GM21367 (cell line): ENCODE results near the gene FAM107B.
"Not testable (repeated sequence)": the region's sequence is repeated elsewhere in the genome, so short reads cannot be mapped to it uniquely, and the experiment has no call there.

Experiments
- ATAC-seq: cut with Tn5 transposase; IDR thresholded peaks from one replicate; pipeline ENCODE4 v1.9.1; 2021; ENCODE audit not compliant: unreplicated experiment

The FAM107B gene

DNA sequence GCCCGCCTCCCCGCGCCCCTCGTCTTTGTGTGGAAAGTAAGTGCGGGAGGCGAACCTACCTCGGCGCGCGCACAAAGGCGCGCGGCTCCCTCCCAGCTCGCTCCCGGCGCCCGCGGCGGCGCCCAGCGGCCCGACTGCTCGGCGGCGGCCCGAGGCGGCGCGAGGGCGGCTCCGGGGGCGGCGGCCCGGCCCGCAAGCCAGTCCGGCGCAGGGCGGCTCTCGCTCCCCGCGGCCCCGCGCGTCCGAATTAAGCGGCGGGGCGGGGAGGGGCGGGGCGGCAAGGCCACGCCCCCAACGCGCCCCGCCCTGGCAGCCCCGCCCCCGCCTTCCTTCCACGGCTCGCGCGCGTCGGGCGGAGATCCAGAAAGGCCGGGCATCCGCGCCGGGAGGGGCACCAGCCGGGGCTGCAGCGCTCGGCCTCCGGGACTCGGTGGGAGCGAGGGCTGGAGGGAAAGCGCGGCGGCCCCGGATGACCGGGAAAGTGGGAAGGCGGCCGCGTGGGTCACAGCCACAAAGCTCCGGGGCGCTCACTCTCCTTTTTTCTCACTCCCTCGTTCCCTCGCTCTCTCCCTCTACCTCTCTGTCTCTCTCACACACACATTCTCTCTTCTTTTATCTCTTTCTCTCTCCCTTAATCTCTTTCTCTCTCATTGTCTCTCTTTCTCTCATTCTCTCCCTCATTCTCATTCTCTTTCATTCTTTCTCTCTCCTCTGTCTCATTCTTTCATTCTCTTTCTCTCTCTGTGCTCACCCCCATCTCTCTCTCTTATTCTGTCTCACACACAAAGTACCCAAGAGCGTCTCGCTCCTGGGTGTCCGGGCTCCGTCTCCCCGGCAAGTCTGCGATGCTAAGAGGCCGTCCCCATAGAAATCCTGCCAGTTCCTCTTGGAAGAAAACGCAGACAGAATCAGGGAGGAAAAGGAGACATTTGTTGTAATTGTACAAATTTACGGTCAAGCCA, 170.2 kb downstream of the FAM107B start:
- peak; percentile 37 for ATAC-seq

DNA sequence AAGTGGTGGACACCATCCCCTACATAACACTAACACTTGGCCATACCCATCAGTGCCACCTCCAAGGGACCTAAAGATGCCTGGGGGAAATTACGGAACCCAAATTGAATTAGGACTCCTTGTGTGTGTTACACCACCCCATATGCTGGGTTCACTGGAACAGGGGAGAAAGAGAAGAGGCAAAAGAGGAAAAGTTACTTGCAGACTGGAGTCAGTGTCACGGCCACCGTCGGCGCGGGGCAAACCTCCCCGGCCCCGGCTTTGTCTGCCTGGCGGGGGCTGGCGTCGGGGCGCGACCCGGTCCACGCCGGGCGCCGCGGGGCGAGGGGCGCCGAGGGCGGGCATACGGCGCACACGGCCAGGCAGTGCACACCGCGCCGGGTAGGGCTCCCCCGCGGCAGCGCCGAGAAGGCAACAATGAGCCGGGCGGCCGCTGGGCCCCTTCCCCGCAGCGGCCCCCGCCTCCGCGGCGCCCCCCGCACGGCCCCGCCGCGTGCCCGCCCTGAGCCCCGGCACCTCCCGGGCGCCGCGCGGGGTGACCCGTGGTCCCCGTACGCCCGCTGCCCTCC, 171.1 kb downstream of the FAM107B start:
- ATAC-seq = no peak

DNA sequence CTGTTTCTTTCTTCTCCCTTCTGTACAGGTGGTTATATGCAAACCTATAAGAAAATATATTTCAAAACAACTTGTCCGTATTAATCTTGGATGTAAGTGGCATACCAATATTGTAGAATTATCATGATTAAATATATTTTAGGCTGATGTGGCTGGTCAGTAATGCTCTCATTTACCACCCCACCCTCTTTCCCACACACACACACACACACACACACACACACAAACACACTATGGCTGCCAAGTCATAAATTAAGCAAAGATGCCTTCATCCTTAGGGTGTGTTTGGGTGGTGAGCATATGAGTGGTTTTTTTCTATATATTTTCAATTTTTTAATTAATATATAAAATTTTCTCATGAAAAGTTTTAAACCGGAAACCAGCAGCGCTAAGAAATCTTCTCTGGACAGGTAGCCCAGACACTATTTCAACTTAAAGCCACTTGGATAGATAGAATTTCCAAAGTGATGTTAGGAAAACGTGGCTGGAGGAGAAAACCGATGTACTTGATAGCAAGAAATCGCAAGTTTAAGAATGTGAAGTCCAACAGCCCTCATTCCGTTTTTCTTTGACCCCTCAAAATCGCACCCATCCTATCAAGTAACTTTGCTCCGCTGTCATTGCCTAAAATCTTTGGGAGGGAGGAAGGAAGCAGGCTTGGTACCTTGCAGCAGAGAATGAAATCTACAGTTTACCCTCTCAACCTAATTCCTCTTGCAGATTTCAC, 171.7 kb downstream of the FAM107B start:
- ATAC-seq = no peak

DNA sequence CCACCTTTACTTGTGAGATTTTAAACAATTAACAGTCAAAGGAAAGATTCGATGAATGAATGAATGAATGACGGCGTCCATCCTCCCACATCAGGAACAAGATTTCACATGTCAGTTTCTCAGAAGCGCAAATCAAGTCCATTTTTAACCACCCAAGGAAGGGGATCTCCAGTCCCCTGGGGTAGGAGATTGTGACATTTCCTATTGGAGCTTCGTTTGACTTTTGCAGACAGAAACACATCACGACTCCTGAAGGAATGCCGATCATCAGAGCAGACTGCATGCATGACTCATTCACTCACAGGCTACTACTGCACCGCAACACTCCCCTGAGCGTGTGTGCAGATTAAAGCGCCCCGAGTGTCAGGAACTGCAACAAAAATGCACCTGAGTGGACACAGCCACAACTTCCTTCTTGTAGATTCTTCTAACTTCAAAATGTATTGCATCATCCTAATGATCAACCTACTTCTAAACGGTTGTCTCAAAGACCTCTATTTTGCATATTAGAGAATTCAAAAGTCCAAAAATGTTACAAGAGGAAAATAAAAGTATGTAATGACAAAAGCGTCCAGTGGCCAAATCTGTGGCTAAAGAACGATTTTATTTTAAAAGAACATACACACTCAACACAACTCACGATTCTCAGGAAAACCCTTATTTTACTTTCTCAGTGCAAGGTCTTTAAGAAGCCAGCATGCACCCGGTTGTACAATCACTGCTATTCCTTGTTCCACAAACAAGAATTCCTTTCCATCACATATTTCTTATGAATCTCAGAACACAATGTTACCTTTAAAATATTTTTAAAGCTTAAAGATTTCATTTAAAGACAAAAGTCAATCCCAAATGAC, 172.6 kb downstream of the FAM107B start:
- no peak for ATAC-seq

DNA sequence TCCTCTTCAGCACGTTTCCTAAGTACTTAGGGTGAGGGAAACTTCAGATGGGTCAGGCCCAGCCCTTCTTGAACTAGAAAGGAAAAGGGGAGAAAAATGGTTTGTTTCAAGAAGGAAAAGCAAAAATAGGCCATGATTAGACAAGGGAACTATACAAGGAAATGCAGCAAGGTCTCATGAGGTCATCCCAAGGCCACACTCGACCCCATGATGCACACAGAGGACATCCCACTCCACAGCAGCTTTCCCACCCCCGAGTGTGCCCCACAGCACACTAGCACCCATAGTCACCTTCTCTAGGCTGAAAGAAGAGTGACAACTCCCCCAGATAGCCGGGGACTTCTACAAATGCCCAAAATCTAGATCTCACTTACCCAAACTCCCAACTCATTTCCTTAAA, 173.4 kb downstream of the FAM107B start:
- ATAC-seq = no peak

DNA sequence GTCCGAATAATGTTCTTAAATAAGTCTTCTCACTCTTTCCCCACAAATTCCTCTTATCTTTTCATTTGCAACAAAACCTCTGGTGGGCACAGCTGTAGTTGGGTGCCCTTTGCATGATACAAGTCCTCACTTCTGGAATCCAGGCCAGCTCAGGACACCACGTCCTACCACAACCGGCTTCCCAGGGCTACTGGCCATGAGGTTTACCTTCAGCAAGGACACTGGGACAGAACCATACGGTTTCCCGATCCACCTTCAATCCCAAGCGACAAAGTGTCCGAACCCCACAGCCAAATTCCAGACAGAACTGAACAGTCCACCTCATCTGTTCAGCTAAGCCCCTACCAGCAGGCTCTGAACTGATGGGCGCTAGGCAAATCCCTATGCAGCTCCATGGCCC, 174.6 kb downstream of the FAM107B start:
- no peak for ATAC-seq

DNA sequence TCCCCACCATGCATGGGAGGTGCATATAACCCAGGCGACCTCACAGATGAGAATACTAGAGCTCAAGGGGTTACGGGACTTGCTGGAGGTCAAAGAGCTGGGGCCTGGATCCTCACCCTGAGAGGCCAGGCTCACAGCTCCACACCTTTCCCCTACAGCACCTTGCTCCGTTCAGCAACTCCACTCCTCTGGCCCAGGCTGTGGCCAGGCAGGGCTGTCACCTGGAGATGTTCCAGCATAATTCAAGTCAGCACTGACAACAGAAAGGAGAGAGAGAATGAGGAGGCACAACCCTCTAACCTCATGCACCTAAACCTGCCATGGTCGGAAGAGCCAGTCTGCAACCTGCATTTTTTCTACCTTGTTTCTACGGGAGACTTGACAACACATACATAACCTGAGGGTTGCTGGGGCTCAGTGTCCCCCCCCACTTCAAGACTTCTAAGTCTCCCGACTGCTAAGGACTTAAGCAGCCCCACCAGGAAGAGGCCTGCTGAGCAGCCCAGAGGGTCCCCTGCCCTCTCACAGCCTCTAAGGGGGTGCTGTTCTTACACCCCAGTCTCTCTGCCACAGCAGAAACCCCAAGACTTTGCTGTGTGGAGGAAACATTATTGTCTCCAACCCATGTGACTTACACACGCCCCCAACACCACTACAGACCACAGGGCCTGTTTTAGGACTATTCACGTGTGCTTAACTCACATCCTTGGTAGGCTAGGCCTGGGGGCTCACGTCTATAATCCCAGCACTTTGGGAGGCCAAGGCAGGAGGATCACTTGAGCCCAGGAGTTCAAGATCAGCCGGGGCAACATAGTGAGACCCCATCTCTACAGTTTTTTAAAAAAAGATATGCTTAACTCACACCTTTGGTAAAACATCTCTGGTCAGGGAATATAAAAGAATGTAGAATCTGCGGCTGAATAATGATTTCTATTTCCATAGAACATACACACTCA, 175.6 kb downstream of the FAM107B start:
- ATAC-seq = no peak

DNA sequence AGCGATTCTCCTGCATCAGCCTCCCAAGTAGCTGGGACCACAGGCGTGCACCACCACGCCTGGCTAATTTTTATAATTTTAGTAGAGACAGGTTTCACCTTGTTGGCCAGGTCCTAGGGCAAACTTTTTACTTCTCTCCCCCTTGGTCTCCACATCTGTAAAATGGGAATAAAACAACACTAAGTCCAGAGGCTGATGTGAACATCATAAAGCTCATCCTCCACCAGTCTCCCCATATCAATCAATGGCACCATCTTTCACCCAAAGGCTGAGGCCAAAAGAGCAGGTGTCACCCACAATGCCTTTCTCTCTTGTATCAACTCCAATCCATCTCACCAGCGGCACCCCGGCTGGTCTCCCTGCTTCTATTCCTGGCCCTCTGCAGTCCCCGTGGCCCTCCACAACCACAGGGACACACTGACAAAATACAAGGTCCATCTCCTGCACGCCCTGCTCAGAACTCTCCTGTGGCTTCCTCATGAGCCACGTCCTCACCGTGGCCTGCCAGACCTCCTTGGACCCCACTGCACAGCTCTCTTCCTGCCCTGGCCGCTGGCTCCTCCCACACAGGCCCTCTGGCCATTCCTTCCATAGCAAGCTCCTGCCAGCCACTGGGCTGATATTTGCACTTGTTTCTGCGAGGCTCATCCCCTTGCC, 179.0 kb downstream of the FAM107B start:
- no peak for ATAC-seq

DNA sequence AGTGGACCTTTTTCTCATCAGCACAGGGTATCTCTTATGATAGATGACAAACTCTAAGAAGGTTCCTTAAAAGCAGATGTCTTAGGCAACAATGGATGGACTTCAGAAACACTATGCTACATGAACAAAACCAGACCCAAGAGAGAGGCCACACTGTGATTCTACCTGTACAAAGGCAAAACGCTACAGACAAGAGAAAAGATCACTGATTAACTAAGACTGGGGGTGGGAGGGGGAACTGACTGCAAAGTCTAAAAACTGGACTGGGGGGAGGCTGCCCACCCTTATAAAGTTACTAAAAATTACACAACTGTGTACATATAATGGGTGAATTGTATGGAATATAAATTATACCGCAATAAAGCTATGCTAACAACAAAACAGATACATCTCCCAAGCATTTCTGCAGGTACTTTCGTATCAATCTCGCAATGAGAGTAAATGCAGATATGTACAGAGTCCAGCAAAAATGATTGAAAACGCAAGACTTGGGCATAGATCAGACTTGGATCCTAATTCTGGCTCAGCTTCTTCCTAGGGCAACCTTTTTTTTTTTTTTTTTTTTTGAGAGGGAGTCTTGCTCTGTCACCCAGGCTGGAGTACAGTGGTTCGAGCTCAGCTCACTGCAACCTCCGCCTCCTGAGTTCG, 179.7 kb downstream of the FAM107B start:
- ATAC-seq = no peak

DNA sequence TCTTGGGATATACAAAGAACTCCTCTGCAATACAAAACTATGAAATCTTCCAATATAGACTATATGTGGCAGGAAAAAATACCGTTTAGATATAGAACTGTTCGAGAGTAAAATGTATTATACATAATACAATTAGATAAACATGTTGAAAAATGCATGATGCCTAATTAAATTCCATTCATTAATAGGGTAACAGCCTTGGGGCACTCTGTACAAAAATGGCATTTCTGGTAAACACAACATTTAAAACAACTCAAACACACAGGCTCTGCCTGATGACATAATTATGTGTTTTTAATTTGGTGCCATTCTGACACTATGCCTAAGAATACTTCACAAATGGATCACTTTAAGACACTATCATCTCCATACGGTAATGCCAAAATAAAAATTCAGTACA, 180.9 kb downstream of the FAM107B start:
- ATAC-seq = no peak

DNA sequence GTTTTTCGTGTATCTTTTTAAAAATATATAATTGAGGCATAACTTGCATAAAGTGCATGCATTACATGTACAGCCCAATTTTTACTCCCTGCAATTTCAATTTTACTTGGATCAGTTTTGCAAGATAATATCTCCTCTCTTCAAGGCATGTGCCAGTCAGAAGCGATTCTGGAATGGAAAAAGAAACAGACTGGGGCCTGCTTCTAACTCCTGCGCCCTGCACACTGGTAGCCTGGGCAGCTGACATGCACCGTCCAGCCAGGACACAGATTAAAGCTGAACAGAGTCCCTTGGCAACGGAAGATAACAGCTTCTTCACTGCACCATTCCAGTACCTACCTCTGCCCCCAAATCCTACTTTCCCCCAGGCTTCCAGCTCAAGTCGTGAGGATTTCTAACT, 182.1 kb downstream of the FAM107B start:
- ATAC-seq = no peak

DNA sequence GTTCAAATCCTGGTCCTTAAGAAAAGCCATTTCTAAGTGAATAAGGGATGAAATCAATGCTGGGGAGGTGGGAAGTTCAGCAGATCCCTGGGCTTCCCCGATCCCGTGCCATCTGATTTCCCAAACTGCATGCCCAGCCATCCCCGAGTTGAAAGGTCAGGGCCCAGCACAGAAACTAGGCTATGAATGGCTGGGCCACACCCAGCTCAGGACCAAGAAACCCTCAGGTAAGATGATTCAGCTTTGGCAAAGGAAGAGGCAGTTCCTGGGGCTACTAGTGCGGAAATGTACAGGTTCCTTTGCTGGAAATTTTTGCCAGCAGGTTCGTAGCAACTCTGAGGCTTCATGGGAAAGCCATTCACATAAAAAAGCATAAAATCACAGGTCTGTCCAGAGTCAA, 182.7 kb downstream of the FAM107B start:
- ATAC-seq = no peak

DNA sequence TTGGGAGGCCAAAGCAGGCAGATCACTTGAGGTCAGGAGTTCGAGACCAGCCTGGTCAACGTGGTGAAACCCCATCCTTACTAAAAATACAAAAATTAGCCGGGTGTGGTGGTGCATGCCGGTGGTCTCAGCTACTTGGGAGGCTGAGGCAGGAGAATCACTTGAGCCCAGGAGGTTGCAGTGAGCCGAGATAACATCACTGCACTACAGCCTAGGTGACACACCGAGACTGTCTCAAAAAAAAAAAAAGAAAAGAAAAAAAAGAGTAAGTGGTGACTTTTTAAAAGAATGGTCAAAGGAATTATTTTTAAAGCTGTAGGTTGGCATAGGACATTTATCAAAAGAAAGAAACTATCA, 185.8 kb downstream of the FAM107B start:
- not testable (repeated sequence) for ATAC-seq

DNA sequence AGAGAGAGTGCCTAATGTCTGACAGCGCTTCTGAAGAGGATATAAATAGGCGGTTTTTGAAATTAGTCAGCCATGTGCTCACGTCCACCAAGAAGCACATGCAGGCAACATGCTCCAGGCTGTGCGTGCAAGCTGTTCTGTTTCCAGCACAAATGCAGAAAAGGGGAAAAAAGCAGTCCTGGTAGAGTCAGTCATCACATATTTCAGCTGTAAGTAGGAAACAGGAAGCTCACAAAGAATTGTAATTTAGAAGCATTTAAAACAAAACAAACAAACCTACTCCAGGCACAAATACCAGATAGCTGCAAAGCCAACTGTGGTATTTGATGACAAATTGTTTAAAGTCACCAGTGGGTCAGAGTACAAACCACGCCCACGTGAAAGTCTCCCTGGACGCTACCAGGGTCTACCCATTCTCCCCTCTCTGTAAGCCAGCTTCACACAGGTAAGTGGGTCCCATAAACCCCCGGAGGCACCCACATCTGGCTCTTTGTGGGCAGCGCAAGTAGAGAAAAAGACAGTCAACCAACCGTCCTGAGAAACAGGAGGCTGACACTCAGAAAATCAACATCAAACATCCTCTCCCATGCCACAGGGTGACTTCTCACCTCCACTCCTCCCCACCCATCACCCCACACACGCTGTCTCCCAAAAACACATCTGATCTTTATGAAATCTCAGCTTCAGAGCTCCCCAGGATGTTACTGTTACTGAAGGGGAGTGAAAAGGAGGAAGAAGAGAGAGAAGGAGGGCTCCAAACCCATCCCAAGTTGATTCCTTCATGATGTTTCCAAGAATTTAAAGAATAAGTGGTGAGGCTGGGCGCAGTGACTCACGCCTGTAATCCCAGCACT, 186.4 kb downstream of the FAM107B start:
- no peak for ATAC-seq

DNA sequence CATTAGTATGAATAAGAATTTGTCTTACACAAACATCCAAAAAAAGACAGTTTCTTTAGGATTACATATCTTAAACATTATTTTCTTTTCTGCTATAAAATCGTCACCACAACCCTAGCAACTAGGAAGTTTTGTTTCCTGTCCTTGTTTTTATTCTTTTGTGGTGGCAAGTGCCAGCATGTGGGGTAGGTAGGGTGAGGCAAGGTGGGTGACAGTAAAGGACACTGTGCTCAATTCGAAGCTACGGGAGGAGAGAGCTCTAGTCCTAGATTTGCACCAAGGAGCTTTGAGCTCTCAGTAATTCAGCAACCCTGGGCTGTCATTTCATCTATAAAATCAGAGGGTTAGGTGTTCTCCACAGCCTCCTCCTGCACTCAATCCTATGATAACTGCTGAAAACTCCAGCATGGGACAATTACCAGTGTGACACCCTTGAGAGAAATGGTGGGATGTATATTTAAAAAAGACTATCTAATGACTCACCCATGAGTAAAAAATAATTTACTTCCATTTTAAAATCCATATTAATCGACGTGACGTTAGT, 187.1 kb downstream of the FAM107B start:
- no peak for ATAC-seq

DNA sequence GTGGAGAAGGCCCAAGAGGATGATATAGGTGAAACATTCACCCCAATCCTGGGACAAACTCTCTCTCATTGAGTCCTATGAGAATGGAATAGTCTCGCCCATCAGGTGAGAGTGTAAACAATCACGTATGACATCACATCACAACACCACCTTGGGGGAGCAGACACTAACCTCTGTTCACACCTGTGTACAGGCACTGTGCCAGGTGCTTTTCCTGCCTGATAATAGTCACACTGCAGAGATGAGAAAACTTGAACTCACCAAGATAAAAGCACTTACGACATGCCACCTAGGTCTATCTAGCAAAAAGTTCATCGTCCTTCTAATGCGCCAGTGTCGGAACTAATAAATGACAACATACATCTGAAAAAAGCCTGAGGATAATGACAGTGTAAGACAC, 187.8 kb downstream of the FAM107B start:
- no peak for ATAC-seq

DNA sequence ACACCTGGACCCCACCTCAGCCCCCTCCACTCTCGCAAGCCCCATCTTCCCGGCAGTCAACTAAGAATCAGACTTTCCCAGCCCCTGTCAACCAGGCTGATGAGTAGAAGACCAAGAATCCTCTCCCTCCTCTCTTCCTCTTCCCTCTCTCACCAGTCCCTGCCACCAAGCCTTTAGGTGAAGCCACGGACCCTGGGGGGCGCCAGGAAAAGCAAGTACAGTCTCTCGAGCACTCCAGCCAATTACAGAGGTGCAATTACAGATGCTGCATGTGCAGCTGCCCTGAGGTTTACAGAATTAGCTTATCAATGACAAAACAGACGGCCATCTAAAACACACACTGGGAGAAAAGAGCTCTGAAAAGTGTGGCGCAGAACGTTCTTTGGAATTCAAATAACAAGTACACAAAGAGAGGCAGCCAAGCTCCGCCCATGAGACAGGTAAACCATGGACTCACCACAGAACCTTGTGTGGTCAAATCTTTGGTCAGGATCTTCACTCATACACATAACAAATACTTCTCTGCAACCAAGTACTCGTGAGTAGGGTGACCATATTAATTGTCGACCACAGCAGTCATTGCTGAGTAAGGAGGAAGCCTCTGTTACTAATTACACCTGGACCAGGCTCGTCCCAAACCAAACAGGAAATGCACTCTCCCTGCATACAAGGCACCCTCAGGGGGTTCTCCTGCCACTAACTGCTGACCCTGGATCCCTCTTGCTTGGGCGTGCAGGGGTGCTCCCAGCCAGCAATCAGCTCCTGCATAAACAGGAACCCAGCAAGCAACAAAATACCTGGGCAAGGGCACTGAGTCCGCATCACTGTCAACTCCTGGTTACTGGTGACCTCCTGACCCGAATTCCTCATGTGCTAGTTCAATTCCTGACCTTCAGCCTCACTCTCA, 189.2 kb downstream of the FAM107B start:
- ATAC-seq = no peak
